Measurements from ENCODE around the gene RIMS3. TPM values are rescaled to one million over a fixed set of nuclear protein-coding genes. Genes with fewer than 3 reads are reported as not detected.
A peak's percentile ranks its signal among the peaks of the same experiment; 100 is the strongest.

RIMS3 gene
- total RNA-seq, 1 experiment from 2014 or later = 13.7 TPM

GRCh38 chr1:40650075-40650474 is 15.4 kb downstream of the RIMS3 start:
- WGBS (ENCODE audit: extremely low coverage, insufficient read length, low lambda C conversion rate) = no CpG with 5 or more reads among the region's 4 CpGs
- Mint-ChIP-seq H3K9me3 (no peaks in the 10 kb centered on the region), H3K36me3 (ENCODE audit: insufficient read depth in 1 of 3, low read depth in 3 of 3) (no peaks in the 10 kb centered on the region; a peak in 1 of 7 replicates), H3K4me1 (peaks cover 12 to 22% of the 10 kb centered on the region in 2 experiments), H3K4me3 (no peak overlapping the region), H3K27ac (no peak overlapping the region), H3K27me3 (ENCODE audit: low read depth) (no peaks in the 10 kb centered on the region; the same call in 1 of the 2 replicates)
- Histone ChIP-seq H2BK12ac (ENCODE audit: insufficient read length, low read depth, low read length) (no peak overlapping the region), H3T11ph (ENCODE audit: low read length) (no peak overlapping the region), H2AK5ac (ENCODE audit: insufficient read length, low read length) (no peak overlapping the region), H3K27me3 (ENCODE audit: insufficient read depth, low read length) (no peaks in the 10 kb centered on the region), H3K4me2 (ENCODE audit: insufficient read depth, insufficient read length, low read length) (no peak overlapping the region), H2AFZ (ENCODE audit: low read length) (no peak overlapping the region), H3K23me2 (ENCODE audit: insufficient read length, low read depth, low read length, poor library complexity, severe bottlenecking) (no peaks in the 10 kb centered on the region), H3K79me2 (ENCODE audit: insufficient read depth, low read length) (no peaks in the 10 kb centered on the region), H2BK120ac (ENCODE audit: low read depth, low read length, poor library complexity, severe bottlenecking) (no peak overlapping the region), H2BK20ac (ENCODE audit: low read depth, low read length, poor library complexity, severe bottlenecking) (no peak overlapping the region), H3K14ac (ENCODE audit: insufficient read depth, low read length) (no peak overlapping the region), H3K27ac (ENCODE audit: insufficient read length, low read depth, low read length) (no peak overlapping the region), H4K20me1 (ENCODE audit: control insufficient read depth, insufficient read depth, insufficient read length) (no peaks in the 10 kb centered on the region), H3K79me1 (ENCODE audit: insufficient read depth, low read depth, low read length, poor library complexity, severe bottlenecking) (no peaks in the 10 kb centered on the region), H3K4me1 (ENCODE audit: insufficient read depth, low read length) (peaks cover 5% of the 10 kb centered on the region; the same call in 1 of the 2 replicates), H3K56ac (ENCODE audit: insufficient read length, low read depth, low read length) (no peak overlapping the region), H3K9ac (ENCODE audit: extremely low read depth, insufficient read length, low read length) (no peak overlapping the region), H4K8ac (replicated peaks; ENCODE audit: insufficient read length, low read depth, low read length) (no peak overlapping the region), H3K9me3 (ENCODE audit: control insufficient read depth, low read depth, low read length) (no peaks in the 10 kb centered on the region), H2BK5ac (ENCODE audit: insufficient read length, low read length) (no peak overlapping the region), H3K18ac (ENCODE audit: insufficient read length, low read depth, low read length) (no peak overlapping the region), H3K23ac (ENCODE audit: insufficient read length, low read depth, low read length) (no peak overlapping the region), H4K5ac (ENCODE audit: insufficient read length, low read depth, low read length) (no peak overlapping the region), H4K91ac (ENCODE audit: insufficient read length, low read depth, low read length) (no peak overlapping the region), H2BK15ac (ENCODE audit: low read depth, low read length) (no peak overlapping the region), H3K4ac (ENCODE audit: low read depth, low read length) (no peak overlapping the region)
- peak; percentile 78 for DNase-seq
- peak; percentile 78 for TF ChIP-seq CTCF (conservative IDR thresholded peaks at IDR 0.05)
